ENCODE data around the gene NR2C1.
"Not testable (repeated sequence)": the region's sequence is repeated elsewhere in the genome, so short reads cannot be mapped to it uniquely, and the experiment has no call there.

NR2C1 gene

GRCh38 chr12:95003213-95003920 lies 70.1 kb downstream of the NR2C1 start, which contains the start of gene NDUFA12:
NDUFA12 (minus strand) TSS chr12:95003697; CDS start chr12:95003680, 17 bp downstream.
- DNase-seq (ENCODE audit: low read depth in 2 of 2) = peak; percentile 90 to 91

DNA sequence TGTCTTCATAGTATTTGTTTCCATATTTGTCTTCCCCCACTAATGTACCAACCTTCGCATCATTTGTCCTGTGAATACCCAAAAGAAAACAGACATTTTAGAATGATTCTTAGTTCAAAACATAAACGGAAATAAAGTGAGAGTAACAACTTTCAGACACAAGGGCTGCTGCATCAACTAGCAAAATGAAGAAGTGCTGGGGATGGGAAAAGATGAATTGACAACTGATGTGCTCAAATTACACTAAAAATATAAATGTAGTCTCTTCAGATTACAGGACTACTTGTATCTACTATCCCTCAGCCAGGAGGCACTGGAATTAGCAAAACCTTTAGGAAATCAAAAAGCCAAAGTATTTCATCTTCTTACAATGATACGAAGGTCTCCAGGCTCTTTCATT lies 70.7 kb downstream of the NR2C1 start:
- no peak for DNase-seq (ENCODE audit: low read depth in 2 of 2)

- DNase-seq (ENCODE audit: low read depth in 2 of 2) = no peak
Measured at GRCh38 chr12:94998326-94998725, 75.1 kb downstream of the NR2C1 start.

DNA sequence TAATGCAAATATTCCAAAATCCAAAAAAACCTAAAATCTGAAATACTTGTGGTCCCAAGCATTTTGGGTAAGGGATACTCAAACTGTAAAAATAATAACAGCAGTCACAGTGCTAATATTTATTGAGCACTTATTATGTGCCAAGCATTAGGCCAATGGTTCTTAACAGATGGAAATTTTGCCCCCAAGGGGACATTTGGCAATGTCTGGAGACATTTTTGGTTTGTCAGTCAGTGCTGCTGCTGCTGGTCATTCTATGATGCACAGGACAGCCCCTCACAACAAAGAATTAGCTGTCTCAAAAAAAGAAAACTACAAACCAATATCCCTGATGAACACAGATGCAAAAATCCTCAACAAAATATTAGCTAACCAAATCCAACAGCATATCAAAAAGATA lies 75.7 kb downstream of the NR2C1 start:
- no peak for DNase-seq (ENCODE audit: low read depth in 2 of 2)

GRCh38 chr12:94997061-94997460 lies 76.4 kb downstream of the NR2C1 start:
- no peak for DNase-seq (ENCODE audit: low read depth in 2 of 2)

- no peak for DNase-seq (ENCODE audit: low read depth in 2 of 2)
Measured at GRCh38 chr12:94994312-94994711, 79.1 kb downstream of the NR2C1 start.

GRCh38 chr12:94993855-94994254 lies 79.6 kb downstream of the NR2C1 start:
- DNase-seq (ENCODE audit: low read depth in 2 of 2) = not testable (repeated sequence)

DNA sequence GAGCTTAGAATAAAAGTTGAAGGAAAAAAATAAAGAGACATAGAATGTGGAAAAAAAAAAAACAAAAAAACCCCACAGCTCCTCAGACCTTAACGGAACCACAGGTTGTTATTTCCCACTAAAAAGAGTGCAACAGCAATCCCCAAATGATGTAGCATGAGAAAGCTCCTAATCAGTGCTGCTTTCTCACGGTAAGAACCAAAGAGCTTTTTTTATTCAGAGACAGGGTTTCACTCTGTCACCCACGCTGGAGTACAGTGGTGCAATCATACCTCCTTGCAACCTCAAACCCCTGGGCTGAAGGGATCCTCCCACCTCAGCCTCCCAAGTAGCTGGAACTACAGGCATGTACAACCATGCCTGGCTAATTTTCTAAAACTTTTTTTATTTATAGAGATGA lies 83.2 kb downstream of the NR2C1 start:
- DNase-seq (ENCODE audit: low read depth in 2 of 2) = no peak

GRCh38 chr12:94988471-94988870 lies 84.9 kb downstream of the NR2C1 start:
- DNase-seq (ENCODE audit: low read depth in 2 of 2) = no peak

GRCh38 chr12:94987801-94988200 lies 85.6 kb downstream of the NR2C1 start:
- DNase-seq (ENCODE audit: low read depth in 2 of 2) = no peak

- DNase-seq (ENCODE audit: low read depth in 2 of 2) = no peak
Measured at GRCh38 chr12:94987076-94987669, 86.2 kb downstream of the NR2C1 start.

DNA sequence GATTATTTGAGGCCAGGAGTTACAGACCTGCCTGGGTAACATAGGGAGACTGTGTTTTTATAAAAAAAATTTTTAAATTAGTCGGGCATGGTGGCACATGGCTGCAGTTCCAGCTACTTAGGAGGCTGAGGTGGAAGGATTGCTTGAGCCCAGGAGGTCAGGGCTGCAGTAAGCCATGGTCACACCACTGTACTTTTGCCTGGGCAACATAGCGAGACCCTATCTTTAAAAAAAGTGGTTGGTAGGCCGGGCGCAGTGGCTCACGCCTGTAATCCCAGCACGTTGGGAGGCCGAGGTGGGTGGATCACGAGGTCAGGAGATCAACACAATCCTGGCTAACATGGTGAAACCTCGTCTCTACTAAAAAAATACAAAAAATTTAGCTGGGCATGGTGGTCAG lies 88.3 kb downstream of the NR2C1 start:
- DNase-seq (ENCODE audit: low read depth in 2 of 2) = not testable (repeated sequence)

DNA sequence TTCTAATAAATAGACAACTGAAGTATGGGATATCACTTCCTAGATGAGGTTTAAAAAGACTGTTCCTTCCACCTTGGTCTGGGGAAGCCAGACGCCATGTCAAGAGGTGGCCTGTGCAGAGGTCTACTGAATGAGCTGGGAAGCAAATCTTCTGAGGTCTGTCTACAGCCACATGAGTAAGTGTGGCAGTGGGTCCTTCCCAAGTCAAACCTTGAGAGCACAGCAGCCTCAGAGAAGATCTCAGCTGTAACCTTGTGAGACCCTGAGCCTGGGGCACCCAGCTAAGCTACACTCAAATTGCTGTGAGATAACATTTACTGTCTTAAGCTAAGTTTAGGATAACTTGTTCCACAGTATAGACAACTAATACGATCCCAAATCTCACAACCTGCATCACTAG lies 90.1 kb downstream of the NR2C1 start:
- DNase-seq (ENCODE audit: low read depth in 2 of 2) = no peak

DNA sequence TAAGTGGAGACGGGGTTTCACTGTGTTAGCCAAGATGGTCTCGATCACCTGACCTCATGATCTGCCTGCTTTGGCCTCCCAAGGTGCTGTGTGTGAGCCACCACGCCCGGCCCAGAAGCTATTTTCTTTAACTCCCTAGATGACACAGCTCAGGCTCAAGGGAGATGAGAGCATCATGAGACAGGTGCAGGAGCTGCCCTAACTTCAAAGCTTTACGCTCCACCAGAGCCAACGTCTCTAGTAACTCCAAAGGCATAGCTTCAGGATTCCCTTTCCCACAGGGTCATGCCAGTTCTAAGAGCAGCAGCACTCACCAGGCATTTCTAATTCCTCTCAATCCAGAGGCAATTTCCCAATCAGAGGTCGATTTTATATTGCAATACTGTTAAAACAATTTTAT lies 91.0 kb downstream of the NR2C1 start:
- DNase-seq (ENCODE audit: low read depth in 2 of 2) = no peak

DNA sequence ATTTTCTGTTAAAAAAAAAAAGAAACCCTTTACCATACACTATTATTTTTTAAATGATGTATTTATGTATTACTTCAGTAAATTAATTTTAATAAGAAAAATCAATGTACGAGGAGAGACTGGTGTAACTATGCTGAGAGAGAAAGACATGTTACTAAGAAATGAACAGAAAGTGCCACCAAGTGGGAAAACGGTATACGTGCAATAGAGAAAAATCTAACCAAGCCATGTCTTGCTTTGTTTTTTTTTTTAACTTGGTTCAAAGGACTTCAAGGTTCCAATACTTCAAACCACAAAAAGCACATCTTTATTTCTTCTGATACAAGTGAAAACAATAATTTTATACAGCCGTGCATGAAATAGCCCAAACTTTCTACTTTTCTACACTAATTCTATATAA lies 92.8 kb downstream of the NR2C1 start:
- no peak for DNase-seq (ENCODE audit: low read depth in 2 of 2)

DNA sequence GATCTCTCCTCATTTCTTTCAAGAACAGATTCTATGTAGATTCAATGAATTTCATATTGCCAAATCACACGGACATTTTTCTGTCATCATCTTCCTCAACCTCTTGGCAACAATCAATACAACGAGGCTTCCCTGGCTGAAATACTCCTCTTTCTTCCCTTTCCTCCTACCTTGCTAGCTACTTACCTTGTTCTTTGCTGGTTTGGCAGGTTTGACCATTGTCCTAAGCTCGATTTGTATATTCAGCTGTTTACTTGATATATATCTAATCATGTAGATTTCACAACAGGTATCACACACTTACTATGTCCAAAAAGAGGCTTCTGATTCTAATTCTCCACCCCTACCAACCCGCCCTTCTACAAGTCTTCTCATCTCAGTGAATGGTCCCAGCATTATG lies 93.5 kb downstream of the NR2C1 start:
- no peak for DNase-seq (ENCODE audit: low read depth in 2 of 2)

- DNase-seq (ENCODE audit: low read depth in 2 of 2) = no peak
Measured at GRCh38 chr12:94977766-94978468, 95.5 kb downstream of the NR2C1 start.

DNA sequence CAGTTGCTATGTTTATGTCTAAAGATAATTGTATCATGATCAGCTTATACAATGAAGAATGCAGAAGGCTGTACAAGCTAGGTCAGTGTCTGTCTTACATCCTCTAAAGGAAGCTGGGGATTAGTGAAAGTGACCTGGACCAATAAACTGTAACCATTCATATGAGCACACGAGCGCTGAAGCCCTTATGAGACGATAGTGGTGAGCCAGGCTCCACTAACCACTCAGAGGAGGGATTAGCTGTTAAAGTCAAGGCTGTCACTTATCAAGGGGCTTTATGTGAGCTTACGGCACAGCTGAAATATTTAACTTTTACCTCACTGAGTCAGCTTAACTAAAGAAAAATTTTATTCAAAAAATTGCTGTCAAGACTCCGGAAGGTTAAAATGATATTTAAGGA lies 100.2 kb downstream of the NR2C1 start:
- no peak for DNase-seq (ENCODE audit: low read depth in 2 of 2)

DNA sequence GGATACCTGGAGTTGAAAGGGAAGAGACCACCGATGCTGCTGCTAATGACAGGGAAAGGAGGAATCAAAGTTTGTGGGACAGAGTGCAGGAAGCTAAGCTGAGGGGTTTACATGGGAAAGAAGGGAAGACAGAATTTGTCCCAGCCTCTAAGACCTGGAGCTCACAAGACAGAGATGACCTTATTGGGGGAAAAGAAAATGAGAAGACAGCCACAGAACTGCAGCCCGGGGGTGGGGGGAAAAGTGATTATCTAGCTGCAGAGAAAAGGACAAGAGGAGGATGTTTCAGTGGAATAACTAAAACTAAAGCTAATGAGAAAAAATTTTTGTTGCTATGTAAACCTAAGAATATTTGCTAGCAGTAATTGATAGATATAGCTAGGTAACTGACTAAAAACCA lies 100.6 kb downstream of the NR2C1 start:
- DNase-seq (ENCODE audit: low read depth in 2 of 2) = no peak

DNA sequence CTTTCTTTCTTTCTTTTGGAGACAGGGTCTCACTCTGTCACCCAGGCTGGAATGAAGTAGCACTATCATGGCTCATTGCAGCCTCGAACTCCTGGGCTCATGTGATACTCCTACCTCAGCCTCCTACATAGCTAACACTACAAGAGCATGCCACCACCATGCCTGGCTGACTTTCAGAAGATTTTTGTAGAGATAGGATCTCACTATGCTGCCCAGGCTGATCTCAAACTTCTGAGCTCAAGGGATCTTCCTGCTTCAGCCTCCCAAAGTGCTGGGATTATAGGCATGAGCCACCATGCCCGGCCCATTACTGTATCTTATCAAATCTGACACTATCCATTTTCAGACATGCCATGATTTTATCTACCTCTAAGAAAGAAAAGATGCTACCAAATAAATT lies 101.5 kb downstream of the NR2C1 start:
- DNase-seq (ENCODE audit: low read depth in 2 of 2) = no peak

DNA sequence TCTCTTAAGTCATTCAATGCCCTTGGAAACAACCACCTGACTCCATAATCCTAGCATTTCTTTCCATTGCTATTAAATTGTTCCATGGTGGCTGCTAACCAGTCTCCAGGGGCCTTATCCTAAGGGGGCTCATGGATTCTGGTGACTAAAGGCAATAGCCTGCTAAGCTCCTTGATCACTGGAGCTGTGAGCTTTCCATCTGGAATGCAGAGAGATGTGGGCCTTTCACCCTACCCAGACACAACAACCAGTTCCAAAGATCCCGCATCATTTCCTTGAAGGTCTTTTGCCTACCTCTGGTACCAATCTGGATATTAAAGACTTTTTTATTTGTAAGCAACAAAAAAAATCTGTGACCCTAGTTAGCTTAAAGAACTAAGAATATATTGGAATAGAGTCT lies 102.9 kb downstream of the NR2C1 start:
- no peak for DNase-seq (ENCODE audit: low read depth in 2 of 2)
